Panc1 (cell line): Measurements from ENCODE around the gene SLC41A3. TPM values are rescaled to one million over a fixed set of nuclear protein-coding genes. Genes with fewer than 3 reads are reported as not detected.

Source experiments
- ATAC-seq: fragments of 200-7000 bp; cut with Tn5 transposase; 2 replicates; pipeline ENCODE4 v1.9.1; 2020; ENCODE audit warnings: mild to moderate bottlenecking, moderate library complexity
- BruUV-seq: library from RNA; stranded (reverse); fragments of 400-500 nt; replicated peaks from 2 replicates; lab custom pipeline; 2021; lab: Mats Ljungman, UMichigan
- CTCF ChIA-PET: fragments of 300-600 bp; sonication (Branson Sonifier 250); formaldehyde crosslinking; loops from one replicate; lab custom pipeline; 2022; ENCODE audit warnings: antibody characterized with exemption; lab: Charles Lee
- POLR2A ChIA-PET: fragments of 300-600 bp; sonication (Branson Sonifier 250); formaldehyde crosslinking; loops from one replicate; lab custom pipeline; 2022; ENCODE audit warnings: antibody characterized with exemption; lab: Charles Lee
- DNase-seq: peaks from one replicate; pipeline ENCODE4 v3.0.0-alpha.2; 2010; ENCODE audit warnings: low read depth, low spot score
- H3K27ac ChIP-seq: 2 replicates; pipeline ENCODE4 v1.5.1; 2011; ENCODE audit warnings: mild to moderate bottlenecking, low read length, inconsistent platforms
- H3K27me3 ChIP-seq: fragments of 200-500 bp; sonication (Bioruptor generic); 2 replicates; pipeline ENCODE4 v1.6.0; 2014; ENCODE audit warnings: low read length, inconsistent platforms; ENCODE audit not compliant: control insufficient read depth, insufficient read depth
- H3K36me3 ChIP-seq: fragments of 200-500 bp; sonication (Bioruptor generic); 2 replicates; pipeline ENCODE4 v1.5.1; 2014; ENCODE audit warnings: inconsistent platforms, mild to moderate bottlenecking, low read length, moderate library complexity; ENCODE audit not compliant: control insufficient read depth, insufficient read depth
- H3K4me1 ChIP-seq: 2 replicates; pipeline ENCODE4 v1.5.1; 2011; ENCODE audit warnings: inconsistent platforms, mild to moderate bottlenecking, low read length, moderate library complexity; ENCODE audit not compliant: control insufficient read depth, insufficient read depth
- H3K4me3 ChIP-seq, 2 experiments: 2 replicates each; pipeline ENCODE4 v1.5.1; 2011 to 2012; ENCODE audit warnings: low read depth in 2 of 2, low read length in 2 of 2, mild to moderate bottlenecking in 2 of 2, inconsistent platforms in 1 of 2, moderate library complexity in 1 of 2
- H3K9me3 ChIP-seq: fragments of 200-500 bp; sonication (Bioruptor generic); 2 replicates; pipeline ENCODE4 v1.5.1; 2014; ENCODE audit warnings: low read depth, mild to moderate bottlenecking, inconsistent platforms, low read length, moderate library complexity; ENCODE audit not compliant: control insufficient read depth, insufficient read depth
- CTCF ChIP-seq: fragments of 450-650 bp; IDR thresholded peaks from 2 replicates; pipeline ENCODE4 v1.5.1; 2017; ENCODE audit warnings: mild to moderate bottlenecking
- POLR2AphosphoS5 ChIP-seq: IDR thresholded peaks from 2 replicates; pipeline ENCODE4 v1.6.1; 2012; ENCODE audit warnings: mild to moderate bottlenecking, low read depth, low read length, moderate library complexity
- REST ChIP-seq, 2 experiments: IDR thresholded peaks; 2 replicates each; pipeline ENCODE4 v1.6.1; 2011 to 2012; ENCODE audit warnings: low read depth in 2 of 2, control low read depth in 1 of 2, low read length in 1 of 2, mild to moderate bottlenecking in 1 of 2, moderate library complexity in 1 of 2; ENCODE audit not compliant: insufficient read depth in 1 of 2
- SIN3A ChIP-seq: IDR thresholded peaks from 2 replicates; pipeline ENCODE4 v1.6.1; 2012; ENCODE audit warnings: low read depth, mild to moderate bottlenecking, low read length, moderate library complexity, borderline replicate concordance; ENCODE audit not compliant: insufficient read depth
- TCF7L2 ChIP-seq: IDR thresholded peaks from 2 replicates; pipeline ENCODE4 v1.6.1; 2011; ENCODE audit warnings: mild to moderate bottlenecking, low read depth, low read length, inconsistent platforms
- in situ Hi-C: cut with HindIII; loops from 2 replicates; pipeline ENCODE4 v1.10.0; 2016; ENCODE audit warnings: low sequenced_read_pairs, low pct_unique_long_range_greater_than_20kb
- intact Hi-C: fragments of 100-400 bp; cut with micrococcal nuclease; formaldehyde crosslinking; loops from one replicate; pipeline ENCODE4 v1.10.0; 2022; ENCODE audit not compliant: unreplicated experiment
- total RNA-seq: library from RNA; stranded (reverse); gene quantifications from one replicate; pipeline ENCODE4 v1.2.1, GENCODE V29; 2021; ENCODE audit not compliant: unreplicated experiment

The SLC41A3 gene
- total RNA-seq, 1 experiment from 2014 or later: 39.0 TPM

- Histone ChIP-seq H3K36me3 (no peaks in the 10 kb centered on the region), H3K4me1 (no peaks in the 10 kb centered on the region), H3K27ac (no peak overlapping the region), H3K27me3 (no peaks in the 10 kb centered on the region), H3K4me3 (no peak overlapping the region), H3K9me3 (no peaks in the 10 kb centered on the region)
- intact Hi-C loops: no loop called here
- no peak for DNase-seq
- CTCF ChIA-PET: interaction anchor here (0.7 to 1.0 kb wide), 2 partner anchors 10 to 13 kb away, joined by 3 to 4 read pairs; no protein-coding TSS in a partner anchor
- POLR2A ChIA-PET: no interaction called here
- BruUV-seq: no TSS peak
- no peak for ATAC-seq
- TF ChIP-seq SIN3A (no peak), REST (IDR thresholded peaks at IDR 0.05; ENCODE audit: insufficient read depth in 1 of 2, low read depth in 2 of 2, low read length in 1 of 2) (no peak), POLR2AphosphoS5 (no peak), TCF7L2 (no peak), CTCF (no peak)
- in situ Hi-C loops: no loop called here
These were observed 27.9 kb upstream of the SLC41A3 start for GRCh38 chr3:126111566-126112475.

- H3K27ac ChIP-seq: no peak overlapping the region
- ATAC-seq (no peak), DNase-seq (no peak)
- no peak overlapping the region for H3K4me3 ChIP-seq
- TF ChIP-seq SIN3A (no peak), REST (IDR thresholded peaks at IDR 0.05; ENCODE audit: insufficient read depth in 1 of 2, low read depth in 2 of 2, low read length in 1 of 2) (no peak), CTCF (no peak), TCF7L2 (no peak), POLR2AphosphoS5 (no peak)
- no peaks in the 10 kb centered on the region for H3K36me3 ChIP-seq
- POLR2A ChIA-PET: no interaction called here
- CTCF ChIA-PET: interaction anchor here (0.7 to 1.0 kb wide), 2 partner anchors 10 to 12 kb away, joined by 3 to 4 read pairs; no protein-coding TSS in a partner anchor
- intact Hi-C loops: no loop called here
- no TSS peak for BruUV-seq
- in situ Hi-C loops: no loop called here
- no peaks in the 10 kb centered on the region for H3K27me3 ChIP-seq
- no peaks in the 10 kb centered on the region for H3K9me3 ChIP-seq
- no peaks in the 10 kb centered on the region for H3K4me1 ChIP-seq
These were observed 27.2 kb upstream of the SLC41A3 start for GRCh38 chr3:126111126-126111551.
